G401.6 (cell line): ENCODE measurements around the gene TNMD.
"Not testable (repeated sequence)": the region's sequence is repeated elsewhere in the genome, so short reads cannot be mapped to it uniquely, and the experiment has no call there.

Experiments
- FAIRE-seq: peaks from 2 replicates; lab custom pipeline; 2012; peaks lifted over from hg19 to GRCh38; lab: Jason Lieb, UNC

The TNMD gene

GRCh38 chrX:100584611-100585010 is at the start of gene TNMD:
TSS of gene TNMD (plus strand) at chrX:100584936. CDS start at chrX:100585019, 83 bp downstream.
- FAIRE-seq, result no peak

GRCh38 chrX:100565534-100565933 is 19.2 kb upstream of the TNMD start:
- FAIRE-seq, result not testable (repeated sequence)

- no peak for FAIRE-seq
Measured at GRCh38 chrX:100586747-100587146, 2.0 kb downstream of the TNMD start.

- FAIRE-seq, result no peak
Measured at GRCh38 chrX:100587861-100588260, 3.1 kb downstream of the TNMD start.

DNA sequence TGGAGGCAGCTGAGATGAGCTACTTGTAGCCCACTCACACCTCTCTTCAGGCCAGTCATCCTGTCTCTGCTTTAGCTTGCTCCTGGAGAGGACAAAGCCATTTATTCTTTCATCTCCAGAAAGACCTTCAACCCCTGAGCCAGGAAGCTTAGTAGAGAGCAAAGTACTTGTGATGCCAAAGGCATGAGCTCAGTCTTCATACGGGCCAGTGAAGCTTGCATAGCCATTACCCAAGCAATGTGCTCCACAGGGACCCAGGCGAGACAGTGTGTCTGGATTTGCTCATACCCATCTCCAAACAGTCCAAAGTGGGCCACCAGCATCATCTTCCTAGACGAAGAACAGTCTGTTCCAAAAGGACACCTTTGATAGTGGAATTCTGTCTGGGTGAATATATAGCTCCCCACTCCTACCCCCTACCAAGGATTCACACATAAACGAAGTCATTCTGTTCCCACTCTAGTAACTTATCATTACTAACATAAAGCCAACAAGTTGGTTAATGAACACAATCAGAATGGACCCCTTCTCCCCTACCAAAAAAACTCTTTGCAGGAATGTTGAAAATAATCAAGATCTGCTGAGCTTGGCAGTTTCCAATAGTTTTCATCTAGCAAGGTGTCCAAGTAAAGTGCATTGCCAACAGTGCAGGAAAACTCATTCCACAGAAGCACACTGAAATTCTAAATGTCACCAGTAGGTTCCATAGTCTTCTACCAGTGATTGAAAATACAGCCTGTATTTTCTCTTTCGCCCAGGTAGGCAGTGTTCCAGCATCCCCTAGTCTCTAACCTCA is 6.7 kb downstream of the TNMD start:
- FAIRE-seq, result no peak

- FAIRE-seq, result no peak
Measured at GRCh38 chrX:100593126-100593525, 8.4 kb downstream of the TNMD start.

DNA sequence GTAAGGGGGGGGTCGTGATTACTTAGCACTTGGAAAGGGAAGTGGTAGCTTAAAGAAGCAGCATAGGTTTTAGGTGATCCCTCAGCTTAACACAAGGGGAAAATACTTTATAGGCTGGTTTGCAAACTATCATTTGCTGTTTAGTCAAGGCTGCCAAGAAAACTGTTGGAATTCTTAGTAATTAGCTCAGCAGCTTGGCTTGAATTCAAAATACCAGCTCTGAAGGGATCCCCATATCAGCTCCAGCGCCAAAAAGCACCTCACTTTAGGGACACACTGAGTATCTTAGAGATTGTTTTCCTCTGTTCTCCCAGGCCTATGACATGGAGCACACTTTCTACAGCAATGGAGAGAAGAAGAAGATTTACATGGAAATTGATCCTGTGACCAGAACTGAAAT is 8.8 kb downstream of the TNMD start:
- FAIRE-seq, result no peak

DNA sequence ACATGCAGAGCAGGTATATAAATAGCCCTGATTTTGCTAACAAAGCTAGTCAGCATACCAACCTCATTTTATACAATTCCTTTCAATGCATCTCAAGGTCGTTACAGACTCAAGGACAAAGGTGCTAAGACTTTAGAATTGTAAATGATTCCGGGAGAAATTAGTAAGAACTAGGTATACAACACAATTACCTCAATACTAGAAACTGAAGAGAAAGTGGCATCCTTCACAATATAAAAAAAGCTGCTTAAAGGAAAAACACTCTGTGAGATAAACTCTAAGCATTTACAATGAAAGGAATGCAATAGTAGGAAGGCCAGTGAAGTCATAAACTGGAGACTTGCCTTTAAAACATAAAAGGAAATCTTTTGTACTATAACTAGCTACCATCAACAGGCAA is 11.9 kb downstream of the TNMD start:
- no peak for FAIRE-seq

DNA sequence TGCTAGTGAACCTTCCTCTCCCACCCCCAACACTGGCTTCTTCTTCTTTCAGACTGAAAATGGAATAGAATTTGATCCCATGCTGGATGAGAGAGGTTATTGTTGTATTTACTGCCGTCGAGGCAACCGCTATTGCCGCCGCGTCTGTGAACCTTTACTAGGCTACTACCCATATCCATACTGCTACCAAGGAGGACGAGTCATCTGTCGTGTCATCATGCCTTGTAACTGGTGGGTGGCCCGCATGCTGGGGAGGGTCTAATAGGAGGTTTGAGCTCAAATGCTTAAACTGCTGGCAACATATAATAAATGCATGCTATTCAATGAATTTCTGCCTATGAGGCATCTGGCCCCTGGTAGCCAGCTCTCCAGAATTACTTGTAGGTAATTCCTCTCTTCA is 14.7 kb downstream of the TNMD start:
- FAIRE-seq, result no peak

DNA sequence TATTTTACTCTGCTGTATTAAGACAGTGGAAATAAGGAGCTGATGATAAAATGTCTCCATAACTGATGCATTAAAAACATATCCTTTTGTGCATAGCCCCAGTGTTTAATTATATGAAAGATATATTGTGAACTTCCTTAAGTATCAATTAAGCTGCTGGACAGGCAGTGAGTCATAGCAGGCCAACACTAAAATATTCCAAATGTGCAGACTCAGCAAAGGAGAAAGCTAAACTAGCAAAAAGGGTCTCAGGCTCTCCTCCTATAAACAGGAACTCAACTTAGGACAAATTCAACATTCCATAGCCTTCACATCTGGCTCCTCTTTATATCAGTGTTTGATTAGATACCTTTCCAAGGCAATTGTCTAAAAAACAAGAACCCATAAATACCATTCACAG is 15.6 kb downstream of the TNMD start:
- FAIRE-seq, result no peak

- FAIRE-seq, result no peak
Measured at GRCh38 chrX:100600758-100601157, 16.0 kb downstream of the TNMD start.

GRCh38 chrX:100606753-100607152 is 22.0 kb downstream of the TNMD start:
- FAIRE-seq, result no peak

DNA sequence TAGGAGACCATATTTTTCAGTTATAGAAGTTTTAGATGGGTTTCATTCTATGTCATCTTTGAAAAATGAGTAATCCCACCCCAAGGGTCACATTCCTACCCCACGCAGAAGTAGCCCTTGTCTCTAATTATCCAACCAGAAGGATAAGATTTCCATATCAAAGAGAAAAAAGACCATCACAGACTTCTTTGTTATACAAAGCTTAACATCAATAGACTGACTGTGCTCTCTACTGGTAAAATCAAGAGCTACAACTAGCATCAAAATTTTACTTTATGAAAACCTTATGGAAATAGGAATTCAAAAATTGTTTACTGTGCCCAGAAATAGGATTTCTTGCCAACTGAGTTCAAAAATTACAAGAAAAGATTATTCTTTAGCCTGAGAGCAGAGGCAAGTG is 24.9 kb downstream of the TNMD start:
- no peak for FAIRE-seq

GRCh38 chrX:100611951-100612350 is 27.2 kb downstream of the TNMD start:
- no peak for FAIRE-seq

- FAIRE-seq, result peak; percentile 80
Measured at GRCh38 chrX:100615005-100615404, 30.3 kb downstream of the TNMD start.

GRCh38 chrX:100623001-100623400 is 38.3 kb downstream of the TNMD start:
- no peak for FAIRE-seq

DNA sequence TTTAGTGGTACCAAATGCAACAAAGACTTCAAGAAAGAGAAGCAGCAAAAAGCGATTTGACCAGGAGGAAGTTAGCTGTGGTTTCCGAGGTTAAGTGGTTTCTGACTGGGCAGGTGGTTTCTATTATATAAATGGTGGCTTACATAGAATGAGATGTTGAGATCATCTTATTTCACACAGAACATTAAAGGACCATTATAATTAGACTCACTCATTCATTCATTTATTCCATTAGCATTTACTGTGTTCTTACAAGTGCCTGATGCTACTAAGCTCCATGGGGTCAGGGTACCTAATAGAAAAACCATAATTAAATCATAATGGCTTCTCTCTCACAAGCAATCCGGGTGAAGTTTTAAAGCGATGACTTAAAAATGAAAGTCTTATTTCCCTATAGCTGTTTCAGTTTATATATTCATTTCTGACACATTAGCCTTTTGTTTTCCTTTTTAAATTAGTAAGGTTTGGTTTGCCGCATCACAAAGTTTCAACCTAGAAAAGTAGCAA is 41.3 kb downstream of the TNMD start:
- FAIRE-seq, result no peak

GRCh38 chrX:100635040-100635439 is 50.3 kb downstream of the TNMD start:
- no peak for FAIRE-seq

DNA sequence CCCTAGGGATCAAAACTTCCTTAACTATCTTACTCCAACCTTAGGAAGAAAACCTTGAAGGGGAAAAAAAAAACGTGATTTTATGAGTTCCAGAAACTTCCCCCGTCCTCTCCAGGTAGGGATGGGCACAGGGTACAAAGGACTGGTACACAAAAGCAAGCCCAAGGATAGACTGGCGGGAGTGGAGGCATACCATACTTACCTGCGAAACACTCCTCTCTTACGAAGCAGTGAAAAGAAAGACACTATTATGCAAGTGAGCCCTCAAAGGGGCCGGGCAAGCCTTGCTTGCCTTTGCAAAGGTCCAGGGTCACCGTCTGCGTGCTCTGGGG is 51.2 kb downstream of the TNMD start:
- no peak for FAIRE-seq

DNA sequence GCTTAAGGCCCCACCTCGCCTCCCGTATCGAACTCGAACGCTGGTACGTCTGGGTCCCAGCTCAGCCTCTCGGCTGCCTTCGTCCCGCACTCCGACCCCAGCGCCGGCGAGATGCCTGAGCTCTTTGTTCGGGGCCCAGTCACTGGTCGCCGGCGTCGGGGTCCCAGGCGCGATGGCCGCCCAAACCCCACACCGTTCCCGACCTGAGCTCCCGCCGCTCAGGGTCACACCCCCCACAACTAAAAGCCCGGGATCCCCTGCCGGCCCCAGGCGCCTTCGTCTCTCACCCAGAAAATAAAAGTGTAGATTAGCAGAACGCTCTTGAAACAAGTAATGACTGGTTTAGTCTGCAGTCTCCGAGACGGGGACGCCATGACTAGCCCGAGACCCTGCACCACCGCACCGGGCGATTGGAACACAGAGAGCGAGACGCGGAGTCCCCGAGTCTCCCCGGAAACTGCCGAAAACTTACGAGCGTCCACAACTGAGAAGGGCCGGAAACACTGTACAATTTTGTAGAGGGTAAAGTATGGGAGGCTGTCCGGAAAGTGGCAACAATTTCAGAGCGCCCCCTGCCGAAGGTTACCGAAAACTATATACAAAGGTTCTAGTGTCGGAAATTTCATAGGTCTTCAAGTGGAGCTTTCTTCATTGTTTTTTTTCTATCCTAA is 51.7 kb downstream of the TNMD start, which contains the start of gene TSPAN6:
Gene TSPAN6 (minus strand): TSS at position 486 of the 671 bp plus-strand sequence. CDS start 112 bp downstream, at position 374.
- peak; percentile 99 for FAIRE-seq

- no peak for FAIRE-seq
Measured at GRCh38 chrX:100642290-100642689, 57.6 kb downstream of the TNMD start.

DNA sequence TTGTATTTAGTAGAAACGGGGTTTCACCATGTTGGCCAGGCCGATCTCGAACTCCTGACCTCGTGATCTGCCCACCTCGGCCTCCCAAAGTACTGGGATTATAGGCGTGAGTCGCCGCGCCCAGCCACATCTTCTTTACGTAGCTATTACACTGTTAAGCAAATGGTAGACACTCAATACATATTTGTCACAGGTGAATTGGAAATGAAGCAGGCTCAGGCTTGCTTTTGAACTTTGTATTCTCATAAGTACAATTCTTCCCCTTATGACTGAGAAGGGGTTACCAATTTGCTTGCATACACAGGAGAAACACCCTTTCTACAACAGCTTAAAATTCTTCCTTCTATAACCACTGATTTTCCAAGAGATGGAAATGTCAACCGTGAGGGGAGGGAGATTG is 58.5 kb downstream of the TNMD start:
- FAIRE-seq, result no peak

GRCh38 chrX:100643956-100644860 is 59.5 kb downstream of the TNMD start, which contains the start of gene SRPX2:
TSS of gene SRPX2 (plus strand) at chrX:100644199. CDS start at chrX:100646323, 2,124 bp downstream.
- no peak for FAIRE-seq
